ENCODE results near the gene RNF168.
"Not testable (repeated sequence)": the region's sequence is repeated elsewhere in the genome, so short reads cannot be mapped to it uniquely, and the experiment has no call there.

The RNF168 gene

GRCh38 chr3:196463804-196464203, 39.8 kb downstream of the RNF168 start:
- DNase-seq (ENCODE audit: low read depth), result no peak

- DNase-seq (ENCODE audit: low read depth), result no peak
Measured at GRCh38 chr3:196463478-196463756, 40.2 kb downstream of the RNF168 start.

- not testable (repeated sequence) for DNase-seq (ENCODE audit: low read depth)
Measured at GRCh38 chr3:196462680-196463477, 40.7 kb downstream of the RNF168 start.

- DNase-seq (ENCODE audit: low read depth), result no peak
Measured at GRCh38 chr3:196458063-196458462, 45.5 kb downstream of the RNF168 start.

- not testable (repeated sequence) for DNase-seq (ENCODE audit: low read depth)
Measured at GRCh38 chr3:196457470-196457869, 46.1 kb downstream of the RNF168 start.

- DNase-seq (ENCODE audit: low read depth), result no peak
Measured at GRCh38 chr3:196454935-196455334, 48.6 kb downstream of the RNF168 start.

GRCh38 chr3:196445391-196445790, 58.2 kb downstream of the RNF168 start:
- not testable (repeated sequence) for DNase-seq (ENCODE audit: low read depth)

GRCh38 chr3:196444500-196444894, 59.1 kb downstream of the RNF168 start:
- no peak for DNase-seq (ENCODE audit: low read depth)

GRCh38 chr3:196440696-196441095, 62.9 kb downstream of the RNF168 start:
- DNase-seq (ENCODE audit: low read depth), result no peak

GRCh38 chr3:196440041-196440537, 63.5 kb downstream of the RNF168 start:
- no peak for DNase-seq (ENCODE audit: low read depth)

GRCh38 chr3:196432137-196432879, 71.3 kb downstream of the RNF168 start, which contains the start of gene UBXN7:
TSS of gene UBXN7 (minus strand) at chr3:196432427. CDS start at chr3:196432399, 28 bp downstream.
- DNase-seq (ENCODE audit: low read depth), result peak; percentile 91

GRCh38 chr3:196431181-196432136, 72.1 kb downstream of the RNF168 start:
- DNase-seq (ENCODE audit: low read depth), result no peak

- DNase-seq (ENCODE audit: low read depth), result no peak
Measured at GRCh38 chr3:196428041-196428440, 75.5 kb downstream of the RNF168 start.

- not testable (repeated sequence) for DNase-seq (ENCODE audit: low read depth)
Measured at GRCh38 chr3:196424421-196424820, 79.1 kb downstream of the RNF168 start.

GRCh38 chr3:196423044-196423781, 80.4 kb downstream of the RNF168 start:
- no peak for DNase-seq (ENCODE audit: low read depth)

- DNase-seq (ENCODE audit: low read depth), result not testable (repeated sequence)
Measured at GRCh38 chr3:196421668-196422067, 81.9 kb downstream of the RNF168 start.

GRCh38 chr3:196419386-196419785, 84.2 kb downstream of the RNF168 start:
- DNase-seq (ENCODE audit: low read depth), result no peak

All from stimulated activated CD4-positive, alpha-beta T cell treated with anti-CD3 and anti-CD28 coated beads, Interleukin-2, amount 100 ng/mL, for 4 hours (primary cell).